DND-41 (cell line): ENCODE results near the gene LARP1.

Source experiments
- EZH2 ChIP-seq: IDR thresholded peaks from 3 replicates; pipeline ENCODE4 v1.6.1; 2012; ENCODE audit warnings: borderline replicate concordance, low read depth, mild to moderate bottlenecking, moderate library complexity, low read length, inconsistent platforms; ENCODE audit not compliant: severe bottlenecking
- TF ChIP-seq, protein P1 (sequence below): IDR thresholded peaks from 2 replicates; pipeline ENCODE4 v1.5.1; 2012; ENCODE audit warnings: borderline replicate concordance, low read length, moderate library complexity, mild to moderate bottlenecking; ENCODE audit not compliant: poor library complexity, severe bottlenecking; ENCODE audit errors: extremely low read depth

DNA sequence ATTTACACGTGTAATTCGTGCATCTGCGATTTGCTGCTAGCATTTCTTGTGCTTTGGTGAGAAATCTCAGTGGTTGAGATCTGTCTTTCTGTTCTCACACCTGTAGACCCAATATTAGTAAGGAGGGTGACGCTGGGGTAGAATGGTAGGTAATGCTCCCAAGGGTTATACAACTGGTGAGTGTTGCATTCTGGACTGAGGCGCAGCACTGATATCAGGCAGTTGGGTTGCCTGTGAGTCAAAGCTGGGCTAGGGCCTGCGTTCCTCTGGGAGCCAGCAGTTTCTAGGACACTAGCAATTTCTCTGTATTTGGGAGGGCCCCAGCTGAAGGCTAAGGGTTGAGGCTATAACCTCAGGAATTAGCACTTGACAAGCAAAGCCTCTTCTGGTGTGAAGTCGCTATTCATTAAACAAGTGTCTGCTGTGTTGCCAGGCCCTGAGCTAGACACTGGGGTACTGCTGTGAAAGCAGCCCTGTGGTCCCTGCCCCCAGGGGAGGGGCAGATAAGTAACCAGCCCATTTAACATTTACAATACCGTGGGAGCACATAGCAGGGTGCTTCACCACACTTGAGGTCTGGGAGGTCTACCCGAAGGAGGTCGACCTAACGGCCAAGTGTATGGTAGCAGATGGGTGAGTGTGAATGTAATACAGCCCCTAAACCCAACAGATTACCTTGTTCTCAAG is 28.7 kb downstream of the LARP1 start:
- TF ChIP-seq, protein P1, sequence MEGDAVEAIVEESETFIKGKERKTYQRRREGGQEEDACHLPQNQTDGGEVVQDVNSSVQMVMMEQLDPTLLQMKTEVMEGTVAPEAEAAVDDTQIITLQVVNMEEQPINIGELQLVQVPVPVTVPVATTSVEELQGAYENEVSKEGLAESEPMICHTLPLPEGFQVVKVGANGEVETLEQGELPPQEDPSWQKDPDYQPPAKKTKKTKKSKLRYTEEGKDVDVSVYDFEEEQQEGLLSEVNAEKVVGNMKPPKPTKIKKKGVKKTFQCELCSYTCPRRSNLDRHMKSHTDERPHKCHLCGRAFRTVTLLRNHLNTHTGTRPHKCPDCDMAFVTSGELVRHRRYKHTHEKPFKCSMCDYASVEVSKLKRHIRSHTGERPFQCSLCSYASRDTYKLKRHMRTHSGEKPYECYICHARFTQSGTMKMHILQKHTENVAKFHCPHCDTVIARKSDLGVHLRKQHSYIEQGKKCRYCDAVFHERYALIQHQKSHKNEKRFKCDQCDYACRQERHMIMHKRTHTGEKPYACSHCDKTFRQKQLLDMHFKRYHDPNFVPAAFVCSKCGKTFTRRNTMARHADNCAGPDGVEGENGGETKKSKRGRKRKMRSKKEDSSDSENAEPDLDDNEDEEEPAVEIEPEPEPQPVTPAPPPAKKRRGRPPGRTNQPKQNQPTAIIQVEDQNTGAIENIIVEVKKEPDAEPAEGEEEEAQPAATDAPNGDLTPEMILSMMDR, result no peak
- TF ChIP-seq EZH2, result no peak
